ENCODE data around the gene SUMO3. TPM values are rescaled to one million over a fixed set of nuclear protein-coding genes. Genes with fewer than 3 reads are reported as not detected.

Gene SUMO3
- total and polyA plus RNA-seq, 2 experiments from 2014 or later: 90.8 to 103 TPM

DNA sequence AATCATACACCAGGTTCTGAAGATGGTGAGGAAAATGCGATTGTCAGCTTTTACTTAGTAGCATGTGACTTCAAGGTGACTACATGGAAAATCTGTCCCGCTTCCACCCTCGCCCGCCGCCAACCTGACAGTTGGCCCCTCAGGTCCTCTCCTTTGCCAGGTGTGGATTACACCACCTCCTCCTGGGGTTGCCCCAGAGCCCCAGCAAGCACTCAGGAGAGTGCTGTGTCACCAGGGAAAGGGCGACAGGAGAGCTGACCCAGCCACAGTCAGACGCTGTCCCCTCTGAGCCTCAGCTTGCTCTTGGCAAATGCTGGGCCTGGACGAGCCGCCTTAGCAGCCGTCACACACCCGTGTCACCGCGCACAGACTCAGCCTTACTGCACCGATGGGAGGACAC is 37.7 kb upstream of the SUMO3 start:
- H3K36me3 Mint-ChIP-seq (ENCODE audit: low read depth): peaks cover 70% of the 10 kb centered on the region
- no peak overlapping the region for H3K4me3 ChIP-seq
- no peak for DNase-seq (ENCODE audit: low spot score)

More for the DNA sequence above, 37.7 kb upstream of the SUMO3 start:
- H3K36me3 ChIP-seq (ENCODE audit: insufficient read depth): peaks cover 31% of the 10 kb centered on the region
- no peaks in the 10 kb centered on the region for H3K9me2 ChIP-seq (ENCODE audit: insufficient read depth)
- Mint-ChIP-seq H3K27ac (0 out of 2 replicates have a peak overlapping the region, but pooled peaks have one; percentile 62), H3K9me3 (no peaks in the 10 kb centered on the region), H3K27me3 (ENCODE audit: insufficient read depth, low read depth, poor library complexity) (peaks cover 16% of the 10 kb centered on the region), H3K4me3 (no peak overlapping the region), H3K4me1 (no peaks in the 10 kb centered on the region)
- H3K27ac ChIP-seq (ENCODE audit: low read depth): no peak overlapping the region
- ATAC-seq: no peak
- H3K4me1 ChIP-seq (ENCODE audit: insufficient read depth): no peaks in the 10 kb centered on the region
- H3K27me3 ChIP-seq (ENCODE audit: insufficient read depth): no peaks in the 10 kb centered on the region
- peaks cover 20% of the 10 kb centered on the region for H4K20me1 ChIP-seq (replicated peaks; ENCODE audit: insufficient read depth)
- TF ChIP-seq ZNF114 (CRISPR knock-in tag; IDR thresholded peaks at IDR 0.05): no peak
- no peak for TF ChIP-seq CREB1 (CRISPR knock-in tag; IDR thresholded peaks at IDR 0.05; ENCODE audit: low read depth)
- TF ChIP-seq STAT1 (IDR thresholded peaks at IDR 0.05; ENCODE audit: unreplicated experiment): no peak
- TF ChIP-seq NANOG (IDR thresholded peaks at IDR 0.05; ENCODE audit: borderline replicate concordance): no peak
- TF ChIP-seq CTCF (conservative IDR thresholded peaks at IDR 0.05; ENCODE audit: low read depth in 2 of 2): no peak
- TF ChIP-seq, protein P1, sequence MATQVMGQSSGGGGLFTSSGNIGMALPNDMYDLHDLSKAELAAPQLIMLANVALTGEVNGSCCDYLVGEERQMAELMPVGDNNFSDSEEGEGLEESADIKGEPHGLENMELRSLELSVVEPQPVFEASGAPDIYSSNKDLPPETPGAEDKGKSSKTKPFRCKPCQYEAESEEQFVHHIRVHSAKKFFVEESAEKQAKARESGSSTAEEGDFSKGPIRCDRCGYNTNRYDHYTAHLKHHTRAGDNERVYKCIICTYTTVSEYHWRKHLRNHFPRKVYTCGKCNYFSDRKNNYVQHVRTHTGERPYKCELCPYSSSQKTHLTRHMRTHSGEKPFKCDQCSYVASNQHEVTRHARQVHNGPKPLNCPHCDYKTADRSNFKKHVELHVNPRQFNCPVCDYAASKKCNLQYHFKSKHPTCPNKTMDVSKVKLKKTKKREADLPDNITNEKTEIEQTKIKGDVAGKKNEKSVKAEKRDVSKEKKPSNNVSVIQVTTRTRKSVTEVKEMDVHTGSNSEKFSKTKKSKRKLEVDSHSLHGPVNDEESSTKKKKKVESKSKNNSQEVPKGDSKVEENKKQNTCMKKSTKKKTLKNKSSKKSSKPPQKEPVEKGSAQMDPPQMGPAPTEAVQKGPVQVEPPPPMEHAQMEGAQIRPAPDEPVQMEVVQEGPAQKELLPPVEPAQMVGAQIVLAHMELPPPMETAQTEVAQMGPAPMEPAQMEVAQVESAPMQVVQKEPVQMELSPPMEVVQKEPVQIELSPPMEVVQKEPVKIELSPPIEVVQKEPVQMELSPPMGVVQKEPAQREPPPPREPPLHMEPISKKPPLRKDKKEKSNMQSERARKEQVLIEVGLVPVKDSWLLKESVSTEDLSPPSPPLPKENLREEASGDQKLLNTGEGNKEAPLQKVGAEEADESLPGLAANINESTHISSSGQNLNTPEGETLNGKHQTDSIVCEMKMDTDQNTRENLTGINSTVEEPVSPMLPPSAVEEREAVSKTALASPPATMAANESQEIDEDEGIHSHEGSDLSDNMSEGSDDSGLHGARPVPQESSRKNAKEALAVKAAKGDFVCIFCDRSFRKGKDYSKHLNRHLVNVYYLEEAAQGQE (IDR thresholded peaks at IDR 0.05; ENCODE audit: unreplicated experiment): no peak
- no peak for TF ChIP-seq POLR2AphosphoS5 (IDR thresholded peaks at IDR 0.05; ENCODE audit: low read depth)
- TF ChIP-seq, protein P2, sequence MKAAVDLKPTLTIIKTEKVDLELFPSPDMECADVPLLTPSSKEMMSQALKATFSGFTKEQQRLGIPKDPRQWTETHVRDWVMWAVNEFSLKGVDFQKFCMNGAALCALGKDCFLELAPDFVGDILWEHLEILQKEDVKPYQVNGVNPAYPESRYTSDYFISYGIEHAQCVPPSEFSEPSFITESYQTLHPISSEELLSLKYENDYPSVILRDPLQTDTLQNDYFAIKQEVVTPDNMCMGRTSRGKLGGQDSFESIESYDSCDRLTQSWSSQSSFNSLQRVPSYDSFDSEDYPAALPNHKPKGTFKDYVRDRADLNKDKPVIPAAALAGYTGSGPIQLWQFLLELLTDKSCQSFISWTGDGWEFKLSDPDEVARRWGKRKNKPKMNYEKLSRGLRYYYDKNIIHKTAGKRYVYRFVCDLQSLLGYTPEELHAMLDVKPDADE (IDR thresholded peaks at IDR 0.05): no peak
- no peak for TF ChIP-seq JUNB (IDR thresholded peaks at IDR 0.05; ENCODE audit: unreplicated experiment)
- no peak for TF ChIP-seq EZH2 (IDR thresholded peaks at IDR 0.05; ENCODE audit: low read depth, unreplicated experiment)
- no peak for TF ChIP-seq EZH2phosphoT487 (IDR thresholded peaks at IDR 0.05; ENCODE audit: unreplicated experiment)
- no peak for TF ChIP-seq ZNF462 (CRISPR knock-in tag; IDR thresholded peaks at IDR 0.05)
- H3K79me2 ChIP-seq (replicated peaks; ENCODE audit: insufficient read depth): peaks cover 57% of the 10 kb centered on the region
- H3K4me2 ChIP-seq: no peak overlapping the region
- no peak overlapping the region for H2AFZ ChIP-seq
- H3F3A ChIP-seq (replicated peaks; ENCODE audit: low read depth): no peaks in the 10 kb centered on the region
